Right lobe of liver (tissue), 6 donors: ENCODE measurements around the gene LASP1. TPM values are rescaled to one million over a fixed set of nuclear protein-coding genes. Genes with fewer than 3 reads are reported as not detected.
A peak's percentile ranks its signal among the peaks of the same experiment; 100 is the strongest.

Experiments used
- ATAC-seq, 4 donors: fragments of 200-7000 bp; cut with Tn5 transposase; one replicate each; pipeline ENCODE4 v1.9.1; 2020; ENCODE audit warnings: mild to moderate bottlenecking in 4 of 4, moderate library complexity in 4 of 4
- DNase-seq, 3 donors: peaks; one replicate each; pipeline ENCODE4 v3.0.0-alpha.2; 2020
- H3K27ac ChIP-seq, 3 donors: fragments of 200-600 bp; one replicate each; pipeline ENCODE4 v1.8.0; 2022
- H3K27me3 ChIP-seq, 2 donors: fragments of 200-600 bp; one replicate each; pipeline ENCODE4 v1.8.0; 2022
- H3K36me3 ChIP-seq, 4 donors: fragments of 200-600 bp; sonication (generic) in 1 of 4; one replicate each; pipeline versions ENCODE4 v1.5.1 to v1.8.0; 2017 to 2022; ENCODE audit warnings: control low read depth in 1 of 4
- H3K4me1 ChIP-seq, 4 donors: fragments of 200-600 bp; sonication (generic) in 1 of 4; one replicate each; pipeline versions ENCODE4 v1.5.1 to v1.8.0; 2017 to 2022; ENCODE audit warnings: control low read depth in 1 of 4
- H3K4me3 ChIP-seq, 3 donors: fragments of 200-600 bp; one replicate each; pipeline ENCODE4 v1.8.0; 2022
- H3K9me3 ChIP-seq, 4 donors: fragments of 200-600 bp; sonication (generic) in 1 of 4; one replicate each; pipeline versions ENCODE4 v1.5.1 to v1.8.0; 2017 to 2022; ENCODE audit warnings: control low read depth in 1 of 4
- POLR2A ChIP-seq: fragments of 450-650 bp; IDR thresholded peaks from one replicate; pipeline ENCODE4 v1.6.1; 2017; ENCODE audit warnings: antibody characterized with exemption, mild to moderate bottlenecking
- WGBS: methylation state at CpG from one replicate; pipeline ENCODE4 v1.1.6; 2018; ENCODE audit warnings: low coverage, low lambda C conversion rate; ENCODE audit not compliant: insufficient coverage; ENCODE audit errors: missing lambda C conversion rate; 5-methylcytosine and 5-hydroxymethylcytosine counted together
- intact Hi-C, 2 donors: fragments of 100-400 bp; cut with DNase I; formaldehyde crosslinking; loops; one replicate each; pipeline versions ENCODE4 v1.11.2 to v1.14.1; 2022
- total RNA-seq, 6 experiments: library from RNA; depleted of rRNA in 2 of 6; stranded (reverse); fragments of >200 nt in 2 of 6; fragmentation: NEBNext Ultra II Directional in 3 of 6; extraction: Animal tissue kit (Norgen Biotek cat#: 25700) in 3 of 6; gene quantifications; one replicate each; pipeline versions ENCODE4 v1.1.0 to v1.2.4, GENCODE V29; 2016 to 2023
- TF ChIP-seq, protein P1 (sequence below), 4 donors: fragments of 200-600 bp in 3 of 4; fragments of 450-650 bp in 1 of 4; IDR thresholded peaks; one replicate each; pipeline versions ENCODE4 v1.5.1 to v1.8.0; 2016 to 2022; ENCODE audit warnings: antibody characterized with exemption in 4 of 4, mild to moderate bottlenecking in 2 of 4
- donor health status: DM: no; HTN: yes; CAD: no.
- donor health status: DM: no; HTN: no; CAD: no.
- donor health status: DM: no; HTN: no; CAD: no.
- donor health status: DM: no; HTN: yes; CAD: no.
- donor health status: DM: no; HTN: yes; CAD: no.

The LASP1 gene
- total RNA-seq, 6 experiments from 2014 or later = 52.2 to 124 (median 84.8) TPM

DNA sequence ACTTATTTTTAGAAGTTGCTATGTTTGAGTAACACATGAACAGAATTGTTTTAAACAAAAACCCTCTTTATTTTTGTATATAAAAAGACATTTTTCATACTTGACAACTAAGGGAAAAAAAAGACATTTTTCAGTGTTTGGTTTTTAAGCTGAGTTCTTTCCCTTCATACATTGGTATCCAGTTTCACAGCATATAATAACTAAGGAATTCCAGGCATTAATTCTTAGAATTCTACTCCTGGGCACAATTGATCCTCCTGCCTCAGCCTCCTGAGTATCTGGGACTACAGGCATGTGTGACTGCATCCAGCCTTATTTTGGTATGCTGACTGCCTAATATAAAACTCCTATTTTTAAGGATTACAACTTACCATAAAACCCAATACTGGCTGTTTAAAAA, 88.9 kb downstream of the LASP1 start:
- DNase-seq = no peak
- Histone ChIP-seq H3K36me3 (no peaks in the 10 kb centered on the region), H3K27me3 (no peaks in the 10 kb centered on the region), H3K4me1 (no peaks in the 10 kb centered on the region), H3K27ac (no peak overlapping the region), H3K4me3 (no peak overlapping the region), H3K9me3 (no peaks in the 10 kb centered on the region)
- intact Hi-C loops = no loop called here
- TF ChIP-seq POLR2A = no peak
- TF ChIP-seq, protein P1, sequence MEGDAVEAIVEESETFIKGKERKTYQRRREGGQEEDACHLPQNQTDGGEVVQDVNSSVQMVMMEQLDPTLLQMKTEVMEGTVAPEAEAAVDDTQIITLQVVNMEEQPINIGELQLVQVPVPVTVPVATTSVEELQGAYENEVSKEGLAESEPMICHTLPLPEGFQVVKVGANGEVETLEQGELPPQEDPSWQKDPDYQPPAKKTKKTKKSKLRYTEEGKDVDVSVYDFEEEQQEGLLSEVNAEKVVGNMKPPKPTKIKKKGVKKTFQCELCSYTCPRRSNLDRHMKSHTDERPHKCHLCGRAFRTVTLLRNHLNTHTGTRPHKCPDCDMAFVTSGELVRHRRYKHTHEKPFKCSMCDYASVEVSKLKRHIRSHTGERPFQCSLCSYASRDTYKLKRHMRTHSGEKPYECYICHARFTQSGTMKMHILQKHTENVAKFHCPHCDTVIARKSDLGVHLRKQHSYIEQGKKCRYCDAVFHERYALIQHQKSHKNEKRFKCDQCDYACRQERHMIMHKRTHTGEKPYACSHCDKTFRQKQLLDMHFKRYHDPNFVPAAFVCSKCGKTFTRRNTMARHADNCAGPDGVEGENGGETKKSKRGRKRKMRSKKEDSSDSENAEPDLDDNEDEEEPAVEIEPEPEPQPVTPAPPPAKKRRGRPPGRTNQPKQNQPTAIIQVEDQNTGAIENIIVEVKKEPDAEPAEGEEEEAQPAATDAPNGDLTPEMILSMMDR (IDR thresholded peaks at IDR 0.05) = no peak
- ATAC-seq = no peak

DNA sequence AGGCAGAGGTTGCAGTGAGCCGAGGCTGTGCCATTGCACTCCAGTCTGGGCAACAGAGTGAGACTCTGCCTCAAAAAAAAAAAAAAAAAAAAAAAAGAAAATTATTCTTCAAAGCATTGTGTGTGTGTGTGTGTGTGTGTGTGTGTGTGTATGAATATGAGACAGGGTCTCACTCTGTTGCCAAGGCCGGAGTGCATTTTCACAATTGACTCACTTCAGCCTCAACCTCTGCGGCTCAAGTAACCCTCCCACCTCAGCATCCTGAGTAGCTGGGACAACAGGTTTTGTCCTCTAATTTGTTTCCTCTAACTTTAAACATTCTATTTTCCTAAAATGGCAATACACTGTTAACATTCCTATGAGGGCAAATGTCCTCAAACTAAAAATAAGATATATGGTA, 89.7 kb downstream of the LASP1 start:
- H3K27me3 ChIP-seq = no peaks in the 10 kb centered on the region
- H3K9me3 ChIP-seq = no peaks in the 10 kb centered on the region
- TF ChIP-seq POLR2A = no peak
- TF ChIP-seq, protein P1 (IDR thresholded peaks at IDR 0.05) = no peak
- no peak for DNase-seq
- no peaks in the 10 kb centered on the region for H3K36me3 ChIP-seq
- no peak overlapping the region for H3K4me3 ChIP-seq
- no peak for ATAC-seq
- H3K27ac ChIP-seq = no peak overlapping the region
- intact Hi-C loops = no loop called here
- H3K4me1 ChIP-seq = no peaks in the 10 kb centered on the region
- 79% methylated on average over 2 of the region's 3 CpGs for WGBS

DNA sequence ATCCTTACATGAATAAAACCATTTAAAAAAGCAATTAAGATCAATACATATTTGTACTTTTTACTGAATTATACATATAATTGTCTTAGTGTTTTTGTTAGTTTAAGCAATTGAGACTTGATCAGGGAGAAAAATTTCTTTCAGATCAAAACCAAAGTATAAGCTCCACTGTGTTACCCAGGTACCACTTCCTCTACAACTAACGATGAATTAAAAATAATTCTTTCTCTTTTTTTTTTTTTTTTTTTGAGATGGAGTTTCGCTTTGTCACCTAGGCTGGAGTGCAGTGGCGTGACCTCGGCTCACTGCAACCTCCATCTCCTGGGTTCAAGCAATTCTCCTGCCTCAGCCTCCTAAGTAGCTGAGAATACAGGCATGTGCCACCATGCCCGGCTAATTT, 90.5 kb downstream of the LASP1 start:
- Histone ChIP-seq H3K36me3 (no peaks in the 10 kb centered on the region), H3K27me3 (no peaks in the 10 kb centered on the region), H3K27ac (no peak overlapping the region), H3K9me3 (no peaks in the 10 kb centered on the region), H3K4me3 (no peak overlapping the region), H3K4me1 (no peaks in the 10 kb centered on the region)
- 77% methylated on average over 3 of the region's 5 CpGs for WGBS
- no peak for TF ChIP-seq POLR2A
- TF ChIP-seq, protein P1 (IDR thresholded peaks at IDR 0.05) = no peak
- DNase-seq = no peak
- ATAC-seq = no peak
- intact Hi-C loops = no loop called here

DNA sequence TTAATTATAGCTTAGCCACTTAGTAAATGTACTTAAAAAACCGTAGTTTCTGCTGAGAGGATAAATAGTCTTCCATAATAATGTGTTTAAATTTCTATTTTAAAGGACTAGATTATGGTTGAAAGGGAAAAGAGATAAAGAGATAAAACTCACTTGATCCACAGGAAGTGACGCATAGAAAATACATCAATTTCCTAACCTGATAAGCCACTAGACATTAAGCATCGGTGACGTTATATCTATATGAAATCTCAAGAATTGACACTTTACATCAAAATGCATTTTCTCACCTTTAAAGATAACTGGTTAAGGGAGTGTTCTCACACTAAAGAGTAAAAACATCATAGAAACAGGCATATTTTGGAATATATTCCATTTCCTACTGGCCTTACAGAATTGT, 91.6 kb downstream of the LASP1 start:
- no peaks in the 10 kb centered on the region for H3K27me3 ChIP-seq
- intact Hi-C loops = no loop called here
- H3K4me3 ChIP-seq = no peak overlapping the region
- 56% methylated on average over 4 of the region's 4 CpGs for WGBS
- DNase-seq (no peak), ATAC-seq (no peak)
- no peaks in the 10 kb centered on the region for H3K9me3 ChIP-seq
- no peaks in the 10 kb centered on the region for H3K4me1 ChIP-seq
- H3K36me3 ChIP-seq = no peaks in the 10 kb centered on the region
- TF ChIP-seq POLR2A = no peak
- TF ChIP-seq, protein P1 (IDR thresholded peaks at IDR 0.05) = no peak
- no peak overlapping the region for H3K27ac ChIP-seq

DNA sequence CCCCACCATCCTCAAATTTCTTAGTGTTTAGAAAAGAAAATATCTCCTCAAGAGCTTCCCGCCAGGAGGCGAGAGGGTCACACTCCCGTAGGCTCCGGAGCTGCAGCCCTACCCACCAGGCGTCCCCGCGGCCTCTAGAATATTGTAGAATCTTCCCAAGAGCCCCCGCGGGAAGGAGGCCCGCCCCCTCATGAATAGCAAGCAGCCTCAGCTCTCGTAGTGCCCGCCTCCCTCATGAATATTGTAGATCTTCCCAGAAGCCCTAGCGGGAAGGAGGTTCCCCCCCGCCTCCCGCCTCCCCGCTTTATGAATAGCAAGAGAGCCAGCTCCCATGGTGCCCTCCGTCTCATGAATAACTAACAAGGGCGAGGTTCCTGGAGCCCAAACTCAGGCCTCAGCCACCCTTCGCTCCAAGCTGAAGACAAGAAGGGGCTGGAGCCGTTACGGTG, 97.5 kb downstream of the LASP1 start, which contains the start of gene FBXO47:
Gene FBXO47, minus strand, starts transcription at position 114 of the 449 bp plus-strand sequence. CDS start 4,378 bp downstream, outside the sequence.
- intact Hi-C loops = no loop called here
- ATAC-seq (peak; percentile 99), DNase-seq (peak; percentile 87 to 93 (median 90))
- H3K4me1 ChIP-seq = no peaks in the 10 kb centered on the region
- H3K27ac ChIP-seq = peak within 1 kb of the TSS; percentile 69 to 85 (median 79)
- peak; percentile 40 for TF ChIP-seq POLR2A
- TF ChIP-seq, protein P1 (IDR thresholded peaks at IDR 0.05) = peak in 1 of 4 donors; percentile 5
- no peaks in the 10 kb centered on the region for H3K27me3 ChIP-seq
- H3K4me3 ChIP-seq = peak within 1 kb of the TSS; percentile 25 to 46 (median 39)
- WGBS = 4% methylated on average over 5 of the region's 21 CpGs
- H3K9me3 ChIP-seq = no peaks in the 10 kb centered on the region
- H3K36me3 ChIP-seq = no peaks in the 10 kb centered on the region
